HG02981 (cell line): ENCODE measurements around the gene PA2G4.
"Not testable (repeated sequence)": the region's sequence is repeated elsewhere in the genome, so short reads cannot be mapped to it uniquely, and the experiment has no call there.

Source experiments
- ATAC-seq: cut with Tn5 transposase; IDR thresholded peaks from one replicate; pipeline ENCODE4 v1.9.1; 2021; ENCODE audit warnings: mild to moderate bottlenecking, moderate library complexity; ENCODE audit not compliant: unreplicated experiment

Gene PA2G4

GRCh38 chr12:56098592-56098991, 5.8 kb upstream of the PA2G4 start:
- ATAC-seq = no peak

- ATAC-seq = no peak
Observed at GRCh38 chr12:56099787-56100186, 4.6 kb upstream of the PA2G4 start.

- no peak for ATAC-seq
Observed at GRCh38 chr12:56101045-56101444, 3.3 kb upstream of the PA2G4 start.

- no peak for ATAC-seq
Observed at GRCh38 chr12:56102683-56103065, 1.7 kb upstream of the PA2G4 start.

GRCh38 chr12:56103066-56103711, 1.2 kb upstream of the PA2G4 start:
- no peak for ATAC-seq

GRCh38 chr12:56103823-56104108, 593 bp upstream of the PA2G4 start:
- no peak for ATAC-seq

GRCh38 chr12:56104815-56105608, 653 bp downstream of the PA2G4 start:
- peak; percentile 8 for ATAC-seq

GRCh38 chr12:56105609-56105902, 1.2 kb downstream of the PA2G4 start:
- no peak for ATAC-seq

- ATAC-seq = no peak
Observed at GRCh38 chr12:56107242-56107641, 2.9 kb downstream of the PA2G4 start.

GRCh38 chr12:56110571-56110970, 6.2 kb downstream of the PA2G4 start:
- no peak for ATAC-seq

GRCh38 chr12:56114084-56114483, 9.7 kb downstream of the PA2G4 start:
- no peak for ATAC-seq

- no peak for ATAC-seq
Observed at GRCh38 chr12:56115329-56115728, 11.0 kb downstream of the PA2G4 start.

- ATAC-seq = peak; percentile 33
Observed at GRCh38 chr12:56116267-56117081, 12.1 kb downstream of the PA2G4 start, which contains the start of gene RPL41. RPL41 (plus strand) TSS chr12:56116633.

- not testable (repeated sequence) for ATAC-seq
Observed at GRCh38 chr12:56117082-56117706, 12.8 kb downstream of the PA2G4 start.

- ATAC-seq = peak; percentile 80
Observed at GRCh38 chr12:56117778-56118687, 13.7 kb downstream of the PA2G4 start, which contains the start of gene ZC3H10. ZC3H10 (plus strand) TSS chr12:56118266; CDS start chr12:56120563, 2,297 bp downstream.

- ATAC-seq = no peak
Observed at GRCh38 chr12:56118688-56119357, 14.5 kb downstream of the PA2G4 start.

- ATAC-seq = no peak
Observed at GRCh38 chr12:56119361-56119796, 15.0 kb downstream of the PA2G4 start.

- ATAC-seq = no peak
Observed at GRCh38 chr12:56120158-56120846, 15.9 kb downstream of the PA2G4 start.

- no peak for ATAC-seq
Observed at GRCh38 chr12:56121204-56121870, 17.0 kb downstream of the PA2G4 start.
